OCI-M2 (cell line): Measurements from ENCODE around the gene MAP3K9.

Source experiments
- DNase-seq: peaks from one replicate; lab custom pipeline; 2025; ENCODE audit not compliant: unreplicated experiment; lab: John Stamatoyannopoulos, UW

MAP3K9 gene

DNA sequence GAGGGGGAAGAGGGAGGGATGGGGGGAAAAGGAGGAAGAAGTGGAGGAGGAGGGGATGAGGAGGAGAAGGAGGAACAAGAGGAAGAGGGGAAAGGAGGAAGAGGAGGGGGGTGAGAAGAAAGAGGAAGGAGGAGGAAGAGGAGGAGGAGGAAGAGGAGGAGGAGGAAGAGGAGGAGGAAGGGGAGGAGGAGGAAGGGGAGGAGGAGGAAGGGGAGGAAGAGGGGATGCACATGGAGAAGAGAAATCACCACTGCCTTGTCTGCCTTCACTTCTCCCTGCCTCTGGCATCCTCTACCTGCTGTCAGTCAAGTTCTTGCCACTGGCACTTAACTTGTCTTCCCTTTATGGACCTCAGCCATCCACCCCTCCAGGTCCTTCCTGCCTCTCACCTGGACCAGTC, 107.7 kb downstream of the MAP3K9 start:
- no peak for DNase-seq

DNA sequence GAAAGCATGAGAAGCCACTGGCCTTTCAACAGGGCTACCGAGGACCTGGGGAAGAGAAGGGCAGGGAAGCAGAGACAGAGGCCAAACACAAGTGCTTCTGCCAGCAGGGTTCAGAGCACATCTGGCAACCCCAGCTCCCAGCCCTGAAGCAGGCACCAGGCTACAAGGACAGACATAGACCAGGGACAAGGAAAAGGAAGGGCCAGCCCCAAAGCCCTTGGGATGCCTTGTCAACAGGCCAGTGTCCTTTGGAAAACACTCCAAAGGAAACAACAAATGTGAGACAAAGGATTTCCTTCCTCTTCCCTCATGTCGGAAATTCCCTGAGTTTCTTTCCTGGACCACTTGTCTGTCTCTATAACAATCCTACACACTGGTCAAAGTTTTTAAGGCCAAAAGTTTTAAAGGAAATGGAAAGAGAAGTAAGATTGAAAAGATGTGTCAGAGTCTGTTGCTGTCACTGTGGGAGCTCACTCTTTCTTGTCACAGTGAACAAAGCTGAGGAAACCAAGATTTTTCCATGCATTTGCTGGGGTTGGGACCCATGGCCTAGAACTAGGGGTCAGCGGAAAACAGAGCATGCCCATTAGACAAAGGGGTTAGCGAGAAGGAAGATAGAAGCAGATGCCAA, 108.2 kb downstream of the MAP3K9 start:
- DNase-seq, result no peak

DNA sequence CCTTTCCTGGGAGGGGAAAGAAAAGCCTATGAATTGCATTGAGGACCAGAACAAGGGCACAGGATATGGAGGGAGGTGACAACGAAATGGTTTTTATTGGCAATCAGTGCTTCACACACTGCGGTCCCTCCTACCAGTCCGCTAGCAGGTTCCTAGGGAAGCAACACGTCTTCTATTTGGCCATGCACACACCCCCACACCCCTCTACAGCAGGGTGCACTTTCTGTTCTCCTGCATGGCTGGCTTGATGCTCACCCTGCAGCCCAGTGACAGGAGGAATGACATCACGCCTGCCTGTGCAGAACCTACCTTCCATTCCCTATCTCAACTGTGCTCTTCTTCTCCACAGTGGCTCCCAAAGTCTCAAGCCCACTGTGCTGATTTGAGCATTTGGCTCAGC, 109.7 kb downstream of the MAP3K9 start:
- no peak for DNase-seq

GRCh38 chr14:70698288-70698687, 111.0 kb downstream of the MAP3K9 start:
- no peak for DNase-seq

GRCh38 chr14:70697701-70698100, 111.6 kb downstream of the MAP3K9 start:
- DNase-seq, result no peak

- DNase-seq, result no peak
Observed at GRCh38 chr14:70696026-70696425, 113.3 kb downstream of the MAP3K9 start.

DNA sequence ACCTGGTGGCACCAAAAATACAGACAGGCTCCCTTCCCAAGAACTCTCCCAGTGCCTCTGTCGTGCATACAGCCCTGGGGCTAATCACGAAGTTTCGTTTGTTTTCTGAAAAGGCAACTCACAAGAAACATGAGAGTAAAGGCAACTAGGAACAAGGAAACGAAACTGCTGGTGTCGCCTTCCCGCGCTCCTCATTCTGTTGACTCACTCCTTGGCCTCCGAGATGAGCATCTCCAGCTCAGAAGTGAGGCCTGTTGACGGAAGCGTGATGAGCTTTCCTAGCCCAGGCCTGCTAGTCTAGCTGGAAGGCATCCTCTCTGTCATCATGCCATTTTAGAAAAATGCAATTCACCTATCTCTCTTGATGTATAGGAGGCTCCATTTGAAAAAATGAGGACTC, 117.1 kb downstream of the MAP3K9 start:
- no peak for DNase-seq

GRCh38 chr14:70685474-70686197, 123.7 kb downstream of the MAP3K9 start:
- DNase-seq, result no peak

DNA sequence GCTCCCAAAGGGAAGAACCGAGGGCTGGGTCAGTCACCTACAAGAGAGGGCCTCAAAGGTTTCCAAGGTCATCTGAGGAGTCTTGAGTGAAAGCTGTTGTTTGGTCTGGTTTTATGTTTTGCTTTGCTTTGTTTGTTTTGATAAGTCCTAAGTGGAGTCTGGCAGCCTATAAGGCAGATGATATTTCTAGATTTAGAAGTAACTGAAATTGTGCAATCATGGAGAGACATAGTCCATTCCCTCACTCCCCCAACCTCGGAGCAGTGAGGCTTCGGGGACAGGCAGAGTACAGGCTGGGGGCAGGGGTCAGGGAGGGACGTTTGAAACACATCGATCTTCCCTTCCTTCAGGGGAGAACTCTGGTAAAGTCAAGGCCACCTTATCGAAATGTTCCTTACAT, 125.3 kb downstream of the MAP3K9 start:
- DNase-seq, result no peak

DNA sequence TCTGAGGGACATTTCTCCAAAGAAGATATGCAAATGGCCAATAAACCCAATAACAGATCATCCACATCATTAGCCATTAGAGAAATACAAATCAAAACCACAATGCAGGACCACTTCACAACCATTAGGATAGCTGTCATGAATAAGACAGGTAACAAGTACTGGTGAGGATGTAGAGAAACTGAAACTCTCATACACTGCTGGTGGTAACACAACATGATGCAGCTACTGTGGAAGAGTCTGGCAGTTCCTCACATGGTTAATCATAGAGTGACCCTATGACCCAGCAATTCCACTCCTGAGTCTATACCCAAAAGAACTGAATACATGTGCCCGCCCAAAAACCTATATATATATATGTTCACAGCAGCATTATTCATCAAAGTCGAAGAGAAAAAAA, 128.6 kb downstream of the MAP3K9 start:
- DNase-seq, result no peak

DNA sequence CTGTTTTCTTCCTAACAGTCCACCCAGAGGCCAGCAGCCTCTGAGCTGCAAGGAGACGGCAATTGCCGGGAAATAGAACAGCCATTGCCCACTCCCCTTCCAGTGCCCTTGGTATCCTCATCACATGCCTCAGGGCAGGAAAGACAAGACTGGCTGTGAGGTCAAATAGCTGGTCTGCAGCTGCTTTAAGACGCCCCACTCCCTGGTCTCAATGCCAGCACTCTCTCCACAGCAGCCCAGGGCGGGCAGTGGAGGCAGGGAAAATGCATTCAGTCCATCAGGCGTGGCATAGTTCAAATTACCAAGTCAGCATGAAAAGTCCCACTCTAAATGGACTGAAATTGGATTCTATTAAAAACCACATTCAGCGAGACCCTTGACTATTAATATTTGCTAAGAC, 132.0 kb downstream of the MAP3K9 start:
- DNase-seq, result no peak
